ENCODE measurements around the gene CPNE1. TPM values are rescaled to one million over a fixed set of nuclear protein-coding genes. Genes with fewer than 3 reads are reported as not detected.

The CPNE1 gene
- total RNA-seq, 2 experiments from 2014 or later: 271 to 272 TPM

- Mint-ChIP-seq H3K4me1 (ENCODE audit: low read depth) (peaks cover 20% of the 10 kb centered on the region), H3K36me3 (ENCODE audit: low read depth) (peaks cover 50% of the 10 kb centered on the region), H3K9me3 (ENCODE audit: insufficient read depth) (no peaks in the 10 kb centered on the region), H3K27ac (no peak overlapping the region), H3K27me3 (ENCODE audit: low read depth) (no peaks in the 10 kb centered on the region), H3K4me3 (no peak overlapping the region)
- no peak for DNase-seq
- no peak for ATAC-seq
- ChIA-PET CTCF (no interaction called here), POLR2A (interaction anchor here (0.6 kb wide), 1 partner anchor 12 kb away, joined by 5 read pairs; no protein-coding TSS in a partner anchor)
Measured at GRCh38 chr20:35651958-35652357, 12.7 kb downstream of the CPNE1 start.

GRCh38 chr20:35650632-35651031, 14.1 kb downstream of the CPNE1 start:
- no peak for DNase-seq
- Mint-ChIP-seq H3K36me3 (ENCODE audit: low read depth) (peaks cover 47% of the 10 kb centered on the region), H3K4me3 (no peak overlapping the region), H3K9me3 (ENCODE audit: insufficient read depth) (no peaks in the 10 kb centered on the region), H3K4me1 (ENCODE audit: low read depth) (peaks cover 25% of the 10 kb centered on the region), H3K27me3 (ENCODE audit: low read depth) (no peaks in the 10 kb centered on the region), H3K27ac (no peak overlapping the region)
- ChIA-PET POLR2A (no interaction called here), CTCF (no interaction called here)
- no peak for ATAC-seq

- peaks cover 60% of the 10 kb centered on the region for H3K36me3 Mint-ChIP-seq (ENCODE audit: low read depth)
- ATAC-seq (no peak), DNase-seq (no peak)
- CTCF ChIA-PET: interaction anchor here (1.5 kb wide), 1 partner anchor 12 kb away, joined by 4 read pairs; no protein-coding TSS in a partner anchor
- POLR2A ChIA-PET: no interaction called here
- H3K4me3 Mint-ChIP-seq: no peak overlapping the region
- H3K9me3 Mint-ChIP-seq (ENCODE audit: insufficient read depth): no peaks in the 10 kb centered on the region
- peaks cover 38% of the 10 kb centered on the region for H3K4me1 Mint-ChIP-seq (ENCODE audit: low read depth)
- H3K27me3 Mint-ChIP-seq (ENCODE audit: low read depth): no peaks in the 10 kb centered on the region
- H3K27ac Mint-ChIP-seq: no peak overlapping the region
Measured at GRCh38 chr20:35648836-35649235, 15.9 kb downstream of the CPNE1 start.

- POLR2A ChIA-PET: interaction anchor here (0.6 to 0.9 kb wide), 3 partner anchors 15 to 564 kb away, joined by 3 read pairs; partner anchors contain the start of gene SCAND1
- CTCF ChIA-PET: interaction anchor here (1.0 kb wide), 1 partner anchor 15 kb away, joined by 3 read pairs; no protein-coding TSS in a partner anchor
Measured at GRCh38 chr20:35644806-35645205, 19.9 kb downstream of the CPNE1 start.

GRCh38 chr20:35643045-35643444, 21.7 kb downstream of the CPNE1 start:
- peaks cover 30% of the 10 kb centered on the region for H3K36me3 Mint-ChIP-seq (ENCODE audit: low read depth)
- no peaks in the 10 kb centered on the region for H3K27me3 Mint-ChIP-seq (ENCODE audit: low read depth)
- no peak for ATAC-seq
- no peak overlapping the region for H3K4me3 Mint-ChIP-seq
- no peak for DNase-seq
- no peaks in the 10 kb centered on the region for H3K9me3 Mint-ChIP-seq (ENCODE audit: insufficient read depth)
- H3K27ac Mint-ChIP-seq: peak overlapping the region; percentile 26
- peaks cover 57% of the 10 kb centered on the region for H3K4me1 Mint-ChIP-seq (ENCODE audit: low read depth)
- ChIA-PET POLR2A (interaction anchor here (0.6 kb wide), 1 partner anchor 723 kb away, joined by 3 read pairs; no protein-coding TSS in a partner anchor), CTCF (interaction anchor here (1.8 kb wide), 1 partner anchor 21 kb away, joined by 4 read pairs; the partner anchor contains the start of genes CPNE1 and RBM12)

More at GRCh38 chr20:35644806-35645205, 19.9 kb downstream of the CPNE1 start:
- Mint-ChIP-seq H3K9me3 (ENCODE audit: insufficient read depth) (no peaks in the 10 kb centered on the region), H3K4me3 (no peak overlapping the region), H3K27ac (peak overlapping the region; percentile 27), H3K27me3 (ENCODE audit: low read depth) (no peaks in the 10 kb centered on the region), H3K36me3 (ENCODE audit: low read depth) (peaks cover 46% of the 10 kb centered on the region), H3K4me1 (ENCODE audit: low read depth) (peaks cover 59% of the 10 kb centered on the region)
- no peak for DNase-seq
- no peak for ATAC-seq

- H3K4me1 Mint-ChIP-seq (ENCODE audit: low read depth): peaks cover 54% of the 10 kb centered on the region
- no peaks in the 10 kb centered on the region for H3K9me3 Mint-ChIP-seq (ENCODE audit: insufficient read depth)
- no peak for ATAC-seq
- POLR2A ChIA-PET: interaction anchor here (0.7 to 1.1 kb wide), 2 partner anchors 23 to 367 kb away, joined by 3 to 4 read pairs; partner anchors contain the start of genes CPNE1 and RBM12
- H3K27me3 Mint-ChIP-seq (ENCODE audit: low read depth): no peaks in the 10 kb centered on the region
- no peak overlapping the region for H3K27ac Mint-ChIP-seq
- CTCF ChIA-PET: interaction anchor here (1.1 to 1.2 kb wide), 2 partner anchors 23 to 138 kb away, joined by 3 read pairs; no protein-coding TSS in a partner anchor
- no peak overlapping the region for H3K4me3 Mint-ChIP-seq
- H3K36me3 Mint-ChIP-seq (ENCODE audit: low read depth): peaks cover 23% of the 10 kb centered on the region
- no peak for DNase-seq
Measured at GRCh38 chr20:35641743-35642142, 23.0 kb downstream of the CPNE1 start.

- no peak overlapping the region for H3K4me3 Mint-ChIP-seq
- H3K9me3 Mint-ChIP-seq (ENCODE audit: insufficient read depth): no peaks in the 10 kb centered on the region
- H3K4me1 Mint-ChIP-seq (ENCODE audit: low read depth): peaks cover 46% of the 10 kb centered on the region
- H3K27ac Mint-ChIP-seq: peak overlapping the region; percentile 12
- POLR2A ChIA-PET: no interaction called here
- CTCF ChIA-PET: interaction anchor here (1.2 kb wide), 1 partner anchor 22 kb away, joined by 3 read pairs; no protein-coding TSS in a partner anchor
- no peak for ATAC-seq
- H3K27me3 Mint-ChIP-seq (ENCODE audit: low read depth): no peaks in the 10 kb centered on the region
- H3K36me3 Mint-ChIP-seq (ENCODE audit: low read depth): peaks cover 22% of the 10 kb centered on the region
- no peak for DNase-seq
Measured at GRCh38 chr20:35640724-35641123, 24.0 kb downstream of the CPNE1 start.

- H3K27ac Mint-ChIP-seq: no peak overlapping the region
- H3K4me1 Mint-ChIP-seq (ENCODE audit: low read depth): peaks cover 30% of the 10 kb centered on the region
- CTCF ChIA-PET: interaction anchor here (1.3 kb wide), 1 partner anchor 20 kb away, joined by 3 read pairs; no protein-coding TSS in a partner anchor
- H3K4me3 Mint-ChIP-seq: no peak overlapping the region
- no peaks in the 10 kb centered on the region for H3K27me3 Mint-ChIP-seq (ENCODE audit: low read depth)
- ATAC-seq (no peak), DNase-seq (no peak)
- H3K9me3 Mint-ChIP-seq (ENCODE audit: insufficient read depth): no peaks in the 10 kb centered on the region
- POLR2A ChIA-PET: interaction anchor here (0.7 kb wide), 1 partner anchor 125 kb away, joined by 3 read pairs; no protein-coding TSS in a partner anchor
- peaks cover 9% of the 10 kb centered on the region for H3K36me3 Mint-ChIP-seq (ENCODE audit: low read depth)
Measured at GRCh38 chr20:35638751-35639150, 25.9 kb downstream of the CPNE1 start.

- H3K9me3 Mint-ChIP-seq (ENCODE audit: insufficient read depth): no peaks in the 10 kb centered on the region
- H3K4me3 Mint-ChIP-seq: no peak overlapping the region
- H3K27me3 Mint-ChIP-seq (ENCODE audit: low read depth): no peaks in the 10 kb centered on the region
- ChIA-PET POLR2A (no interaction called here), CTCF (interaction anchor here (1.4 kb wide), 1 partner anchor 18 kb away, joined by 8 read pairs; no protein-coding TSS in a partner anchor)
- H3K4me1 Mint-ChIP-seq (ENCODE audit: low read depth): peaks cover 20% of the 10 kb centered on the region
- no peak overlapping the region for H3K27ac Mint-ChIP-seq
- ATAC-seq: no peak
- no peak for DNase-seq
- peaks cover 8% of the 10 kb centered on the region for H3K36me3 Mint-ChIP-seq (ENCODE audit: low read depth)
Measured at GRCh38 chr20:35637276-35637675, 27.4 kb downstream of the CPNE1 start.

- Mint-ChIP-seq H3K27me3 (ENCODE audit: low read depth) (no peaks in the 10 kb centered on the region), H3K4me3 (no peak overlapping the region), H3K36me3 (ENCODE audit: low read depth) (peaks cover 9% of the 10 kb centered on the region), H3K27ac (no peak overlapping the region), H3K9me3 (ENCODE audit: insufficient read depth) (no peaks in the 10 kb centered on the region), H3K4me1 (ENCODE audit: low read depth) (peaks cover 14% of the 10 kb centered on the region)
- no peak for DNase-seq
- ChIA-PET POLR2A (no interaction called here), CTCF (interaction anchor here (1.4 kb wide), 1 partner anchor 35 kb away, joined by 4 read pairs; no protein-coding TSS in a partner anchor)
- ATAC-seq: no peak
Measured at GRCh38 chr20:35636095-35636494, 28.6 kb downstream of the CPNE1 start.

GRCh38 chr20:35635652-35636051, 29.0 kb downstream of the CPNE1 start:
- no peak for DNase-seq
- H3K4me3 Mint-ChIP-seq: no peak overlapping the region
- H3K36me3 Mint-ChIP-seq (ENCODE audit: low read depth): peaks cover 13% of the 10 kb centered on the region

GRCh38 chr20:35632539-35633115, 32.1 kb downstream of the CPNE1 start:
- no peak for DNase-seq
- Mint-ChIP-seq H3K36me3 (ENCODE audit: low read depth) (peaks cover 30% of the 10 kb centered on the region), H3K27me3 (ENCODE audit: low read depth) (no peaks in the 10 kb centered on the region), H3K4me1 (ENCODE audit: low read depth) (no peaks in the 10 kb centered on the region), H3K9me3 (ENCODE audit: insufficient read depth) (no peaks in the 10 kb centered on the region), H3K27ac (no peak overlapping the region), H3K4me3 (no peak overlapping the region)
- no peak for ATAC-seq
- ChIA-PET CTCF (interaction anchor here (4.2 kb wide), 1 partner anchor 14 kb away, joined by 24 read pairs; no protein-coding TSS in a partner anchor), POLR2A (no interaction called here)

More at GRCh38 chr20:35635652-35636051, 29.0 kb downstream of the CPNE1 start:
- peaks cover 10% of the 10 kb centered on the region for H3K4me1 Mint-ChIP-seq (ENCODE audit: low read depth)
- ATAC-seq: no peak
- CTCF ChIA-PET: interaction anchor here (1.4 to 2.0 kb wide), 2 partner anchors 16 to 35 kb away, joined by 4 to 6 read pairs; no protein-coding TSS in a partner anchor
- POLR2A ChIA-PET: no interaction called here
- no peaks in the 10 kb centered on the region for H3K9me3 Mint-ChIP-seq (ENCODE audit: insufficient read depth)
- no peak overlapping the region for H3K27ac Mint-ChIP-seq
- no peaks in the 10 kb centered on the region for H3K27me3 Mint-ChIP-seq (ENCODE audit: low read depth)

All from activated CD8-positive, alpha-beta T cell treated with anti-CD3 and anti-CD28 coated beads, Interleukin-2, amount 10 ng/mL, durations not matched to agents 7 days and 5 days (primary cell).